SKM-1 (cell line): ENCODE data around the gene SPSB2.

Source experiments
- DNase-seq: peaks from one replicate; lab custom pipeline; 2025; ENCODE audit not compliant: unreplicated experiment; lab: John Stamatoyannopoulos, UW

Gene SPSB2

DNA sequence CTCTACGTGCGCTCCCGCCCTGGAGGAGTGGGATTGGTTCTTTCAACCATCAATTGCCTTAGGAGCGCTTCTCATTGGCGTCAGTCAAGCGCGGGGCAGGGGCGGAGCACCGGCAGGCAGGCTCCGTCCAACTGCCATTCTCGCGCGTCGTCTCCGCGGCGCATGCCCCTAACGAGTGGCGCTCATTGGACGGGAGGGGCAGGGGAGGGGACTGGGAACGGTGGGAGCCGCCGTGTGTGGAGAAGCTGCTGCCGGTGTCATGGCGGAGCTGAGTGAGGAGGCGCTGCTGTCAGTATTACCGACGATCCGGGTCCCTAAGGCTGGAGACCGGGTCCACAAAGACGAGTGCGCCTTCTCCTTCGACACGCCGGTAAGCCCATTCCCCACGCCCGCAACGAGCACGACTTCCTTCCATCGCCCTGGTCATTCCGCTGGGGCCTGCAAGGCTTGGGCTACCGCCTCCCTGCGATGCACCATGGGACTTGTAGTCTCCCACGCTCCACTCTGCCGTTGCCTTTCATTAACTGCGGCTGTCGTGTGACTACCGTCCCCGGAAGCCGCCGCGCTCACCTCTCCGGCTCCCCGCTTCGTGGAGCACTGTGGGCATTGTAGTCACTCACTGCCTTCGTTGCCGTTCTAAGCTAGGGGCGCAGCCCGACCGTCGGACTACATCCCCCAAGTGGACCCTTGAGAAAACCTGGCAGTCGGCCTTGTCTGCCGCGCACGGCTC is 21.0 kb downstream of the SPSB2 start, which contains the start of gene USP5:
TSS of gene USP5 (plus strand) at position 230 of the 730 bp plus-strand sequence. CDS start at position 260, 30 bp downstream.
- DNase-seq = peak; percentile 90

DNA sequence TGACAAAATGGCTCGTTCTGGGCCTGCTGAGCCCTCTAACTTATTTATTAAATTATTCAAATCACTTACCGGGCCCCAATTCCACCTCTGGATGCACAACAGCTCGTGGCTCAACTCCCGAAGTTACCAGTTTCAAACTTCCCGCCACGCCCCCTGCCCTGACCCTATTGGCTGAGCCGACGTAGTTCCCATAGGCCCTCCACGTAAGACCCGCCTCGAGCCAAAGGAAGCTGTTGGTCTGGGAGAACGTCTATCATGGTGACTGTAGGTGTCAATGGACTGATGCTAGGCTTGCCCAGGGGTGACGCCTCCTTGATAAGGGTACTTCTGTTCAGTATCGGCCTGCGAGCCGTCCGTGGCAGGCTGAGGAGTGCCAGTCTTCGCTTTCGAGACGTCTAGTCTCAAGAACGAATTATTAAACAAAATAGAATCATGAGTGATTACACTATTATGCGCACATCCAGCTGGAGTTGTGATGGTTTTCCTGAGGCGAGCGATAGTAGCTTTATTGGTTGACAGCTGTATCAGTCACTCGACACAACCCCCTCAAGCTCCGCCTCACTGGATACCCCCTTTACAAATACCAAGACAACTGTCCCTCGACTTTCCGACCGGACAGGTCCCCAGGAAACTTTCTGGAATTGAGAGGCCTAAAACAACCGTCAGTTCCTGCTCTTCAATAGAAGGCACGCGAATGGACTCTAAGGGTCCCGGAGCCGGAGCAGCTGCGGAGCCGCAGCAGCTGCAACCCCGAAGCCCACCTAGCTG is 21.8 kb downstream of the SPSB2 start, which contains the start of gene CDCA3:
TSS of gene CDCA3 (minus strand) at position 134 of the 768 bp plus-strand sequence. CDS start 334 bp downstream, outside the sequence.
- DNase-seq = peak; percentile 84

DNA sequence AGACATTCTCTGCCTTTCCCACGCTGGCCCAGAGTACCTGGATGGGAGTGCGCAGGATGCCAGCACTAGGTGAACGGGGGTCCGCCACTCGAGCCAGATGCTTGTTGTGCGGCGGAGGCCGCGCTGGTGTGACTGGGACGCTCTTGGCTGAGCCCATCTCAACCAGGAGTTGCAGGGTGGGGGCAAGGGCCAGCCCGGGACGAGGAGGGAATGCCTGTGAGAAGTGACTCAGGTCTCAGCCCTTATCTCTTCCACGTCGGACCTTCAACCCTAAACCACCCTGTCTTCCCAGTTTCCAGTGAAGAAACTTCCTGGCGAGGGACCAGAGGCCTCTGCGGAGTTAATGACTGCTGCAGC is 22.3 kb downstream of the SPSB2 start:
- no peak for DNase-seq

DNA sequence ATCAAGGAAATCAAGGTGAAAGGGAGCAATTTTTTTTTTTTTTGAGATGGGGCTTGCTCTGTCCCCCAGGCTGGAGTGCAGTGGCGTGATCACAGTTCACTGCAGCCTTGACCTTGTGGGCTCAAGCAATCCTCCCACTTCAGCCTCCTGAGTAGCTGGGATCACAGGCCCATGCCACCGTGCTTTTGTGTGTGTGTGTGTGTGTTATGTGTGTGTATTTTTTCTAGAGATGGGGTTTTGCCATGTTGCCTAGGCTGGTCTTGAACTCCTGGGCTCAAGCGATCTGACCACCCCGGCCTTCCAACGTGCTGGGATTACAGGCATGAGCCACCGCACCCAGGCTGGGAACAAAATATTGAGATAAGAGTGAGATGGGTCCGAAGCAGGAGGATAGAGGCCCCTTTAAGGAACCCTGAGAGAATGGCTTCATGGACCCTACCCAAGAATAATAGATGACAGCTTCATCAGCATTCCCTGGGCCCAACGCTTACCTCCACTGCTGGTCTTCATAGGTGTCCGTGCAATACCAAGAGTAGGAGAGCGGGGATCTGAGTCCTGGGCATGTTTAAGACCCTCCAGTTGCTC is 23.0 kb downstream of the SPSB2 start:
- DNase-seq = no peak

GRCh38 chr12:6849427-6849826 is 23.7 kb downstream of the SPSB2 start:
- no peak for DNase-seq

DNA sequence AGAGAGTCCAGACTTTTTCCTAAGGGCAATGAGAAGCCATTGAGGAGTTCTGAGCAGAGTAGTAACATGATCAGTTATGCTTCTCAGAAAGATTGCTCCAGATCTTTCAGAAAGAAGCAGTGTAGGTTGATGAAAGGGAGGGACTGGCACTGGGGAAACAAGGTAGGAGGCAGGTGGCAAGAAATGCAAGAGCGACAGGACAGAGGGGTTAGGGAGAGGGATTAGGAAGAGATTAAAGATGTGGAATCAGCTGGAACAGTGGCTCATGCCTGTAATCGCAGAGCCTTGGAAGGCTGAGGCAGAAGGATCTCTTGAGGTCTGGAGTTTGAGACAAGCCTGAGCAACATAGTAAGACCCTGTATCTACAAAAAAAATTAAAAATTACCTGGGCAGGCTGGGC is 25.4 kb downstream of the SPSB2 start:
- no peak for DNase-seq

- no peak for DNase-seq
Observed at GRCh38 chr12:6846316-6846869, 26.7 kb downstream of the SPSB2 start.

GRCh38 chr12:6845395-6845794 is 27.7 kb downstream of the SPSB2 start:
- DNase-seq = no peak

DNA sequence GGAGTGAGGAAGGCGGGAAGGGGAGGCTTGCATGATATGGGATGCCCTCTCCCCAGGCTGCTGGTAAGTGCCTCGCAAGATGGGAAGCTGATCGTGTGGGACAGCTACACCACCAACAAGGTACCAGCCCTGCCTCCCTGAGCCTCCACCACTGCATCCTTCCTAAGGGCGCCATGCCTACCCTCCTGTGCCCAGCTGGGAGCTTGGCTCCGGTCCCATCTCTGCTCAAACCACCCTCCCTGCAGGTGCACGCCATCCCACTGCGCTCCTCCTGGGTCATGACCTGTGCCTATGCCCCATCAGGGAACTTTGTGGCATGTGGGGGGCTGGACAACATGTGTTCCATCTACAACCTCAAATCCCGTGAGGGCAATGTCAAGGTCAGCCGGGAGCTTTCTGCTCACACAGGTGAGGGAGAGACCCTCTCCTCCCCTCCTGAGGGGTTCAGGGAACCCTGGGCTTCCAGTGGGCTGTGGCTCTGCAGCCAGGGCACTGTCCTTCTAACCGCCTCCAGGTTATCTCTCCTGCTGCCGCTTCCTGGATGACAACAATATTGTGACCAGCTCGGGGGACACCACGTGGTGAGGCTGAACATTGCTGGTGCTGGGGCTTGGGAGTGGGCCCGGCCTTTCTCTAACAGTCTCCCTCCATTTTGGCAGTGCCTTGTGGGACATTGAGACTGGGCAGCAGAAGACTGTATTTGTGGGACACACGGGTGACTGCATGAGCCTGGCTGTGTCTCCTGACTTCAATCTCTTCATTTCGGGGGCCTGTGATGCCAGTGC is 29.8 kb downstream of the SPSB2 start:
- no peak for DNase-seq

DNA sequence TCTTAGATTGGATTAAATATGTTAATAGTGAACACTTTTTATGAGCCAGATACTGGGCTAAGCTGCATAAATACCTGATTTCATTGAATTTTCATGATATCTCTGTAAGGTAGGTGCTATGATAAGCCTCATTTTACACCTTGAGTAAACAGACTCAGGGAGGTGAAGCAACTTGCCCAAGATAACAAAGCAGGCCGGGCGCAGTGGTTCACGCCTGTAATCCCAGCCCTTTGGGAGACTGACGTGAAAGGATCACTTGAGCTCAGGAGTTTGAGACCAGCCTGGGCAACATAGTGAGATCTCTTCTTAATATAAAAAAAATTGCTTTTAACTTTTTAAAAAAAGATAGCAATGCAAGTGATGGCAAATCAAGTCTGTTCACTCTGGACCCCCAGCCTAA is 31.0 kb downstream of the SPSB2 start:
- no peak for DNase-seq

DNA sequence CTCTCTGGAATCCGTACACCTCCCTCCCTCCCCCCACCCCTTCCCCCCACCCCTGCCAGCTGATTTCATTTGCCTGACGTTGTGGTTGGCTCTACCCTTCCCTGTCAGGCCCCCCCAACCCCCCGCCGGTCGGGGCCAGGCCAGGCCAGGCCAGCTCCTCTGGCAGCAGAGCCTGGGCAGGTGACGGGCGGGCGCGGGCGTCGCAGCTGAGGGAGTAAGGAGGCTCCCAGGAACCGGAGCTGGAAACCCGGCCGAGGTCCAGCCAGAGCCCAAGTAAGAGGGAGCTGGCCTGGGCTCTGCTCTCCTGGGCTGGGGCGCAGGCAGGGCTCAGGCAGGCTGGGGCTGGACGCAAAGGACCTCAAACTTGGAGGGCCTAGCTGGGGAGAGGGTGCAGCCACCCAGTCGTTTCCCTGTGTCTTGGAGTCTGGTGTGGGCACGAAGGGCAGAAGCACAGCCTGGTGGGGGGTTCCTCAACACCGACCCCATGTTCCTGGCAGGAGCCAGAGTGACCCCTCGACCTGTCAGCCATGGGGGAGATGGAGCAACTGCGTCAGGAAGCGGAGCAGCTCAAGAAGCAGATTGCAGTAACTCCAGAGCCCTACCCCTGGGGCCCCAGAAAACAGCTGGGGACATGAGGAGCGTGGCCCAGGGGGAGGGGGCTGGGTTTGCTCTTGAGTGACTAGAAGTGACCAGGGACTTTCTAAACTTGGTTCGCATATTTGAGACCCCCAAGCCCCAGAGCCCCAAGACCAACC is 32.2 kb downstream of the SPSB2 start, which contains the start of gene GNB3:
TSS of gene GNB3 (plus strand) at position 165 of the 755 bp plus-strand sequence. CDS start at position 528, 363 bp downstream.
- no peak for DNase-seq

- no peak for DNase-seq
Observed at GRCh38 chr12:6840330-6840729, 32.8 kb downstream of the SPSB2 start.

- DNase-seq = no peak
Observed at GRCh38 chr12:6839482-6840201, 33.5 kb downstream of the SPSB2 start.

DNA sequence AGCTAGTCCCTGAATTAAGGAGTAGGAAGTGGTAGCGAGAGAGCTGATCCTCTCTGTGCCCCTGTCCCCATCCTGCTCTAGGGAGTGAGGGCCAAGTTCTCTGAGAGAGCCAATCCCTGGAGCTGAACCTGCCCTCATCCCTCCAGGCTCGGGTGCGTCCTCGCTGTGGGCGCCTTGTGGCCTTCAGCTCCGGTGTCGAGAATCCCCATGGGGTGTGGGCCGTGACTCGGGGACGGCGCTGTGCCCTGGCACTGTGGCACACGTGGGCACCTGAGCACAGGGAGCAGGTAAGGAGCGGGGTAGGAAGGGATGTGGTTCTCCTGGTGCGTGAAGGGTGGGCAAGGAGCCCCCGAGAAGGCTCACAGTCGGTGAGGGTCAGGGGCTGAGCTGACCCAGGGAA is 34.2 kb downstream of the SPSB2 start:
- no peak for DNase-seq

DNA sequence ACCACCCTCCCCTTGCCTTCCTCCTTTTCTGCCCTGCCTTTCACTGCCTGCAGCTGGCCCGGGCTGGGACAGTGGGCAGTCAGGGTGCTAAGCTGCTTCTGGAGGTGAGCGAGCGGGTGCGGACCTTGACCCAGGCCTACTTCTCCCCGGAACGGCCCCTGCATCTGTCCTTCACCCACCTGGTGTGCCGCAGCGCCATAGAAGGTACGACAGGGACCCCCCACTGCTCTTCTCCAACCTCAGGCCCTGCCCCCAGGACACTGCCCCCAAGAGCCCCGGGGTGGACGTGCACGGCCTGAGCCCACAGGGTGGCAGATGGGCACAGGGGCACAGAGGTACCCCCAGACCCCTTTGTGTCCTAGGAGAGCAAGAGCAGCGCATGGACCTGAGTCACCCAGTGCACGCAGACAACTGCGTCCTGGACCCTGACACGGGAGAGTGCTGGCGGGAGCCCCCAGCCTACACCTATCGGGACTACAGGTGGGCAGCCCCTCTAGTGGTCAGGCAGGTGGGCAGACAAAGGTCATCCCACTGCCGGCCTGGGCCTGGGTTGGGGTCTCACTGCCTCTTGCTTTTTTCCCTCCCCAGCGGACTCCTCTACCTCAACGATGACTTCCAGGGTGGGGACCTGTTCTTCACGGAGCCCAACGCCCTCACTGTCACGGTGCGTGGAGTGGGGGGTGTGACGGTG is 35.6 kb downstream of the SPSB2 start:
- no peak for DNase-seq

- no peak for DNase-seq
Observed at GRCh38 chr12:6836851-6837250, 36.3 kb downstream of the SPSB2 start.

- no peak for DNase-seq
Observed at GRCh38 chr12:6834873-6835272, 38.2 kb downstream of the SPSB2 start.

DNA sequence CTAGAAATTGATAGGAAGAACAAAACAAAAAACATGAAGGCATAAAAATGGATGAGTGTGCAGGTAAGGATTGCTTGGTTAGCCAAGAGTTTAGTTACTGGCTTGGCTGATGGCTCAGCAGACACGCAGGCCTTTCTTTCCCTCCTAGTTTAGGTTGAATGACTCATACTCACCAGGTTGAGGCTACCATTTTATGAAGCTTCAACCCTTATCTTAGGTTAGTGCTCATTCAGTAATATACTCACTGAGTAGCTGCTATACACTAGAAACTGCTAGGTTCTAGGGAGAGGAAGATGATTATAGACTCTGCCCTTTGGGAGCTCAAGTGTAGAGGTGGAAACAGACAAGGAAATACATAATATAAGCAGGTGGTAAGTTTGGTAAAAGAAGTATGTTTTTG is 38.8 kb downstream of the SPSB2 start:
- no peak for DNase-seq
